MM.1S (cell line): ENCODE results near the gene MACROD2.
"Not testable (repeated sequence)": the region's sequence is repeated elsewhere in the genome, so short reads cannot be mapped to it uniquely, and the experiment has no call there.

Experiments
- EZH2 ChIP-seq: fragments of 300-600 bp; sonication (generic); optimal IDR thresholded peaks from 2 replicates; pipeline ENCODE3; 2017; ENCODE audit warnings: low read depth, mild to moderate bottlenecking, antibody characterized with exemption, low read length, mixed read lengths
- TF ChIP-seq, protein P1 (sequence below): fragments of 300-600 bp; sonication (generic); IDR thresholded peaks from 2 replicates; pipeline ENCODE4 v1.5.1; 2016; ENCODE audit warnings: antibody characterized with exemption, low read length, mixed read lengths

DNA sequence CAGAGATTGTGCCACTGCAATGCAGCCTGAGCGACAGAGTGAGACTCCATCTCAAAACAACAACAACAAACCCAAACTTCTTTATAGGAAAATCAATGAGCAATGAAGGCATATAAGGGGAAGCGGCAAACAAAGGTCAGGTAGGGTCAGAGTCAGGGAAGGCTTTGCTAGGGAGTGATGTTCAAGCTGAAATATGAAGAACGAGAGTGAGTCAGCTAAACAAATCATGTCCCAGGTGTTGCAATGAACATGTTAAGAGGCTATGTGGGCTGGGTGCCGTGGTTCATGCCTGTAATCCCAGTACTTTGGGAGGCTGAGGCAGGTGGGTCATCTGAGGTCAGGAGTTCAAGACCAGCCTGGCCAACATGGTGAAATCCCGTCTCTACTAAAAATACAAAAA lies 3.4 kb upstream of the MACROD2 start:
- TF ChIP-seq EZH2: not testable (repeated sequence)
- TF ChIP-seq, protein P1, sequence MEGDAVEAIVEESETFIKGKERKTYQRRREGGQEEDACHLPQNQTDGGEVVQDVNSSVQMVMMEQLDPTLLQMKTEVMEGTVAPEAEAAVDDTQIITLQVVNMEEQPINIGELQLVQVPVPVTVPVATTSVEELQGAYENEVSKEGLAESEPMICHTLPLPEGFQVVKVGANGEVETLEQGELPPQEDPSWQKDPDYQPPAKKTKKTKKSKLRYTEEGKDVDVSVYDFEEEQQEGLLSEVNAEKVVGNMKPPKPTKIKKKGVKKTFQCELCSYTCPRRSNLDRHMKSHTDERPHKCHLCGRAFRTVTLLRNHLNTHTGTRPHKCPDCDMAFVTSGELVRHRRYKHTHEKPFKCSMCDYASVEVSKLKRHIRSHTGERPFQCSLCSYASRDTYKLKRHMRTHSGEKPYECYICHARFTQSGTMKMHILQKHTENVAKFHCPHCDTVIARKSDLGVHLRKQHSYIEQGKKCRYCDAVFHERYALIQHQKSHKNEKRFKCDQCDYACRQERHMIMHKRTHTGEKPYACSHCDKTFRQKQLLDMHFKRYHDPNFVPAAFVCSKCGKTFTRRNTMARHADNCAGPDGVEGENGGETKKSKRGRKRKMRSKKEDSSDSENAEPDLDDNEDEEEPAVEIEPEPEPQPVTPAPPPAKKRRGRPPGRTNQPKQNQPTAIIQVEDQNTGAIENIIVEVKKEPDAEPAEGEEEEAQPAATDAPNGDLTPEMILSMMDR: not testable (repeated sequence)
